ENCODE measurements around the gene CCR9. TPM values are rescaled to one million over a fixed set of nuclear protein-coding genes. Genes with fewer than 3 reads are reported as not detected.
"Not testable (repeated sequence)": the region's sequence is repeated elsewhere in the genome, so short reads cannot be mapped to it uniquely, and the experiment has no call there.

The CCR9 gene
- polyA plus RNA-seq (ENCODE audit: insufficient read length in 4 of 4): under 1 TPM; 0.06 to 0.09 (median 0.08) TPM

DNA sequence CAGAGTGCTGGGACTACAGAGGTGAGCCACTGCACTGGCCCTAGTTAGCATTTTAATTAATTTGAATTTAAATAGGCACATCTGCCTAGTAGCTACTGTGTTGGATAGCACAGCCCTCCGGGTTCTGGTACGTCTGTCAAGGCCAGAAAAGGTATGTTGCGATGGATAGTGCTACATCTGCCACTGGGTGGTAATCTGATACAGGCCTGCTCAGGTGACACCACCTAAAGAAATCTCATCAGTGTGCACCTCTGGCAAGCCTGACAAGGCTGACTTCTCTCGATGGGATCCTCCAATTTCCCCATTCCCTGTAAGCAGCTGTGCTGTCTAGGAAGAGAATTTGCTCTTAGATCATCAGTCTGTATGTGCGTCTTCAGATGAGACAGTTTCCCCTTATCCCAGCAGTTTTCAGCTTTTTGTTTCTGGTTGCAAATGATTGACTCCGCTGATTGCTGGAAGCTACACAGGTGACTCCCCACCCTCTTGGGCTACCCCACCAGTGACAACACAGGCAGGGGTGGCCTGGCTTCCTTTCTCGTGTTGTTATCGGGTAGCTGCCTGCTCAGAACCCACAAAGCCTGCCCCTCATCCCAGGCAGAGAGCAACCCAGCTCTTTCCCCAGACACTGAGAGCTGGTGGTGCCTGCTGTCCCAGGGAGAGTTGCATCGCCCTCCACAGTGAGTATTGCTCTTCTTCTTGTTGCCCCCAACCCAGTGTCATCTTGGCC is at the start of gene CCR9:
Gene CCR9 (plus strand): TSS at position 565 of the 727 bp plus-strand sequence. CDS start 8,391 bp downstream, outside the sequence.
- no peak for DNase-seq (ENCODE audit: low read depth in 4 of 4, low spot score in 2 of 4)

GRCh38 chr3:45838466-45838865 is 47.9 kb upstream of the CCR9 start:
- DNase-seq (ENCODE audit: low read depth in 4 of 4, low spot score in 2 of 4): no peak

DNA sequence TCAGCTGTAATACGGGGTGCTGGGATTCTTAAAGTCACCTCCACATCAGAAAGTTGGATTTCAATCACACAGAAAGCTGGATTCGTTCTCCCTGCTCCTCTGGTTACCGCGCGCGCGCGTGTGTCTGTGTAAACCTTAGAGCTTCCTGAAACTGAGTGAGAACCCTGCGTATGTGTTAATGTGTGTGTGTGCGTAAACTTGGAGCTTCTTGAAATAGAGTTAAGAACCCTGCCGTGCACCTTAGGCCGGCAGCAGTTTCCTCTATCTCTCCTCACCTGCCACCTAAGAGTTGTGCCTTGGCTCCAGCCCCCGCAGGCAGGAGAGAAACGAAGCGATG is 45.0 kb upstream of the CCR9 start:
- peak in 2 of 4 donors; percentile 2 to 6 for DNase-seq (ENCODE audit: low read depth in 4 of 4, low spot score in 2 of 4)

GRCh38 chr3:45841757-45842491 is 44.4 kb upstream of the CCR9 start, which contains the start of gene LZTFL1:
Gene LZTFL1 (minus strand): TSS chr3:45842119. CDS start chr3:45841991, 128 bp downstream.
- DNase-seq (ENCODE audit: low read depth in 4 of 4, low spot score in 2 of 4): peak; percentile 86 to 96 (median 89)

DNA sequence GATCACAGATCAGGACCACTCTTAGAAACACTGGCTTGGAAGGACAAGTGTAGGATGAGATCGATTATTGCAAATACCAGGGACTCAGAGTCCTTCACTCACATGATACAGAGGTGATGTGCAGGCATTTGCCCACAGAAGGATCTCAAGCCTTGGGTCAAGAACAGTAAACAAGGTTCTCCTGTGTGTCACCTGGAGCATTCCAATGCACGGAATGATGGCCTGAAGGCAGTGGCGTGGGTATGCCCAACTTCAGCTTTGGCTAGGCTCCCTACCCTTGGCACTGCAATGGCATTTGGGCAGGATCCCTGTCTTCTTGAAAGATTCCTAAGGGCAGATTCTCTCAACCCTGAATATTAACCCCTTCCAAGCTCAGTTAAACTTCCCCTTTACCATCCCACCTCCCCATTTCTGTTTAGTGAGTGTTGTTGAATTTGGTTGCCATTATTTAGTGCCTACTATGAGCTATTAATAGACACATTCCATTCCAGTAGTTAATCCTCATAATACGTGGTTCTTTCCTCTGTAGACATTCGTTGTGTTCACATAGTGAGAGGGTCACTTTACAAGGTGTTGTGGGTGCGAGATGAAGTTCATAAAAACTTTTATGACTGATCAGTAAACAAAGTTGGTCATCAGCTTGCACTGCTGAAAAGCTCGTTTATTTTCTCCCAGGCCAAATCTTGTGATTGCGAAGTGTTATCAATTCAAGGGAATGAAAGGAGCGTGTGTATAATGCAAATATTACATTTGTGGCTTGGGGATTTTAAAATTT is 43.3 kb upstream of the CCR9 start:
- DNase-seq (ENCODE audit: low read depth in 4 of 4, low spot score in 2 of 4): no peak

- no peak for DNase-seq (ENCODE audit: low read depth in 4 of 4, low spot score in 2 of 4)
Observed at GRCh38 chr3:45844616-45845015, 41.7 kb upstream of the CCR9 start.

DNA sequence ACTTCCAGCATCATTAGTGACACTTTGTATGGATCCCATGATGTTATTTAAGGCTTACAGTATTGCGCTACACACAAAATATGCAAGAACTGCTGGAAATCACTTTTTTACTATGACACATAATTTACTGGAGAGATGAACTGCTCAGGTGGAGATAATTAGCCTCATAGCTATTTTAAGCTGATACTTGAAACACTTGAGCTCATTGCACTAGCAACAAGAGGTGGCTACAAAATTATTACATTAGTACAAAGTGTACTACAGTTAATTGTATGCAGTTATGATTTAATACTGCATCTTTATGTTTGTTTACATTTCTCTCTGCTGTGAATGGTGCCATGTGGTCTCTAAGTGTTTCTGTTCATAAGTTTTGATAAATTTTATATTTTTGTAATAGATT is 38.0 kb upstream of the CCR9 start:
- no peak for DNase-seq (ENCODE audit: low read depth in 4 of 4, low spot score in 2 of 4)

- no peak for DNase-seq (ENCODE audit: low read depth in 4 of 4, low spot score in 2 of 4)
Observed at GRCh38 chr3:45852828-45853227, 33.5 kb upstream of the CCR9 start.

GRCh38 chr3:45856323-45856722 is 30.0 kb upstream of the CCR9 start:
- DNase-seq (ENCODE audit: low read depth in 4 of 4, low spot score in 2 of 4): not testable (repeated sequence)

DNA sequence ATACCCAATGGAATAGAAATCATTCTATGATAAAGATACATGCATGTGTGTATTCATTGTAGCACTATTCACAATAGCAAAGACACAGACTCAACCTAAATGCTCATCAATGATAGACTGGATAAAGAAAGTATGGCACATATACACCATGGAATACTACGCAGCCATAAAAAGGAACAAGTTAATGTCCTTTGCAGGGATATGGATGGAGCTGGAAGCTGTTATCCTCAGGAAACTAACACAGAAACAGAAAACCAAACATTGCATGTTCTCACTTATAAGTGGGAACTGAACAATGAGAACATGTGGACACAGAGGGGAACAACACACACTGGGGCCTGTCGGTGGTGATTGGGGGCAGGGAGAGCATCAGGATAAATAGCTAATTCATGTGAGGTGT is 29.3 kb upstream of the CCR9 start:
- DNase-seq (ENCODE audit: low read depth in 4 of 4, low spot score in 2 of 4): not testable (repeated sequence)

DNA sequence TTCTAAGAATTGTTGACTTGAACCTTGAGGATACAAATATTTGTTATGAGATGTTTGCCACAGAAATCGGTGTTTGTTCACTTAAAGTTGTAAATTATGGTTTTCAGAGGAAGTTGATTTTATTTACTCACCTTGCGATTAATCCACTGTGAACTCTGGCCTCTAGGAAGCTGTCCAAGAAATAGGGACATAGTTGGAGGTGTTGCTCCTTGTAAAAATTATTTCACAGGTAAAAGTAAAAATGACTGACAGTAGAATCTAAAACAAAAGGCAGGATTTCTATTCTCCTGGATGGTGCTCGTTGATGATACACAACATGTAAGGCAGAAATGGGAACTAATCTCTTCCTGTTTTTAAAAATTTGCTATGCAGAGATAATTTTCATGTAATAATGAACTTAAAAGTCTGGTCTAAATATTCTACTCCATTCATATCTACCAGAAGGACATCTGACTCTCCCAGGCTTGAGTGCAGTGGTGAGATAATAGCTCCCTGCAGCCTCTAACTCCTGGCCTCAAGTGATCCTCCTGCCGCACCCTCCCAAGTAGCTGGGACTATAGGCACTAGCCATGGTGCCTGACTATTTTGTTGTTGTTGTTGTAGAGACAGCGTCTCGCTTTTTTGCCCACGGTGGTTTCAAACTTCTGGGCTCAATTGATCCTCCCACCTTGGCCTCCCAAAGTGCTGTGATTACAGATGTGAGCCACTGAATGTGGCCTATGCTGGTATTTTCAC is 27.4 kb upstream of the CCR9 start:
- no peak for DNase-seq (ENCODE audit: low read depth in 4 of 4, low spot score in 2 of 4)

- no peak for DNase-seq (ENCODE audit: low read depth in 4 of 4, low spot score in 2 of 4)
Observed at GRCh38 chr3:45860481-45860880, 25.9 kb upstream of the CCR9 start.

- no peak for DNase-seq (ENCODE audit: low read depth in 4 of 4, low spot score in 2 of 4)
Observed at GRCh38 chr3:45861043-45861719, 25.2 kb upstream of the CCR9 start.

DNA sequence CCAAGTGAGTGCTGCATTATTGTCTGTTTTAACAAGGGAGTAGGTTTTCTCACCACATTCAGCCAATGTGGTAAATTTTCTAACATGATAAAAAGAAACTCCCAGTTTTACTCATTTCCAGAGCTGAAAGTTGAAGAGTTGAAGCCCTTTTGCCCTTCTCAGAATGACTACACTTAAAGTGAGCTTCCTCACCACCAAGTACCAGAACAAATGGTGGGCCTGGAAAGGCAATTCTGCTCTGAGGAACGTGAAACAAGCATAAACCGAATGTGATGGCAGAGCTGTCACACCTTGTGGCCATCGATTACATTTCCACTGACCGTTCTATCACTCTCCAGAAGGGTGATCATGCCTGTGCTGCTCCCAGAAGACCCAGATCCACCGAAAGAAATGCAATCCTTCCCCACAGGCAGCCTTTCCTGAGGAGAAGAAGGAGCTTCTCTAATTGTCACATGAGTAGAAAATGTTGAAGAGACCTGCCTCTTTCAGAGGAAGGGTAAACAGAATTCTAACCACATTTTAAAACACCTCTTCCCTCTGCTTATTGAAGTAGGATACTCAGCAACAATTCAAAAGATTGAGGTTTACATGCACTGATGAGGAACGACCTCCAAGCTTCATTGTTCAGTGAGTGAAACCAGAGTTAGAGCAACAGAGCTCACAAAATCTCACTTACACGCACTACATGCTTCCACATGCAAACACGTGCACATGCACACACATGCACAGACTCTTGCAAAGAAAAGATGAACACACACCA is 21.4 kb upstream of the CCR9 start:
- DNase-seq (ENCODE audit: low read depth in 4 of 4, low spot score in 2 of 4): no peak

DNA sequence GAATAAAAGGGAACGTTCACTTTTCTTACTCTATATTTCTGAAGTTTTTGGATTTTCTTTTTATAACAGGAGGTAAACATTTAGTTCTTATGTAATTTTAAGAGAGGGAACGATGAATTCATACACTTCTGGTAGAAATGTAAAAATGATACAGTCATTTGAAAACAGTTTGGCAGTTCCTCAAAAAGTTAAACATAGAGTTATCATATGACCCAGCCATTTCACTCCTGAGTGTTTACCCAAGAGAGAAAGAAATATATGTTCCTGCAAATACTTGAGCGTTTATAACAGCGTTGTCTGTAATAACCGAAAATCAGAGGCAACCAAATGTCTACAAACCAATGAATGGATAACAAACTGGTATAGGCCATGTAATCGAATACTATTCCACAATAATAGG is 20.8 kb upstream of the CCR9 start:
- DNase-seq (ENCODE audit: low read depth in 4 of 4, low spot score in 2 of 4): no peak

- no peak for DNase-seq (ENCODE audit: low read depth in 4 of 4, low spot score in 2 of 4)
Observed at GRCh38 chr3:45868213-45868612, 18.1 kb upstream of the CCR9 start.

GRCh38 chr3:45868650-45869049 is 17.7 kb upstream of the CCR9 start:
- DNase-seq (ENCODE audit: low read depth in 4 of 4, low spot score in 2 of 4): no peak

DNA sequence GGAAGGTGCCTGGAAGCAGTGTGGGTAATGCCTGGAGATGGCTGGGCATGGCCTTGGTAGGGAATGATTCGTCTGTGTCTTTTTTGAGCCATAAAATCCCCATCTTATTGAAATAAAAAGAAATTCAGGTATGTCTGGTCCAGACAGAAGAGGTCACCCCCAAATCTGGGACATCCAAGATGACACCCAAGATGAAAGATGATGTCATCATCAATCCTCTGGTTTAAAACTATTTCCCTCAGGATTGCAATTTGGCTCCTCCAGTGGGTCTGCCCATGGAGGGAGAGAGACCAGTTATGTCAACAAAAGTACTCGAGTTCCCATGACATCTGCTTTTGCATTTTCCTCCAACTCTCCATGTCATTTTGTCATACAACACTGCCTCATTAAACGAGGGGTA is 16.7 kb upstream of the CCR9 start:
- no peak for DNase-seq (ENCODE audit: low read depth in 4 of 4, low spot score in 2 of 4)

DNA sequence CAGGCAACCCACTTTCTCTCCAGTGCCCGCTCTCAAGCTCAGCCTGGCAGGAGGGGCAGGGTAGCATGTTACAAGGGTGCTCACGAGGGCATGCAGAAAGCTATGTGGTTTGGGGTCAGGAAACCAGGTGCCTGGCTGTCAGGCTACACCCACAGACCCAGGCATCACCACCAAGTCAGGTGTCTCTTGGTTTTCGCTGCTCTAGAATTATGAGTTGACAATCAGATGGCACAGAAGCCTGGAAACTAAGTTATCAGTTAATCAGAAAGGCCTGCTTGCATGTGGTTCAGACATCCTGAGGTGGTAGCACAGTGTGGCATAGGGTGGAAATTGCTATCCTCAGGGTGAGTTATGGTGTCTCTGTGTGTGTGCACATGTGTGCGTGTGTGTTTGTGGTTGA is 16.2 kb upstream of the CCR9 start:
- DNase-seq (ENCODE audit: low read depth in 4 of 4, low spot score in 2 of 4): no peak

Data from left renal cortex interstitium (tissue), 4 donors.